Effector CD4-positive, alpha-beta T cell (primary cell): ENCODE data around the gene CMTM4.

ENCODE experiments used
- DNase-seq: peaks from one replicate; pipeline ENCODE4 v3.0.0-alpha.2; 2020
- total RNA-seq: gene quantifications from one replicate; lab custom pipeline; 2026; lab: John Stamatoyannopoulos, UW

Gene CMTM4
- total RNA-seq, result 1.5 reads per million

DNA sequence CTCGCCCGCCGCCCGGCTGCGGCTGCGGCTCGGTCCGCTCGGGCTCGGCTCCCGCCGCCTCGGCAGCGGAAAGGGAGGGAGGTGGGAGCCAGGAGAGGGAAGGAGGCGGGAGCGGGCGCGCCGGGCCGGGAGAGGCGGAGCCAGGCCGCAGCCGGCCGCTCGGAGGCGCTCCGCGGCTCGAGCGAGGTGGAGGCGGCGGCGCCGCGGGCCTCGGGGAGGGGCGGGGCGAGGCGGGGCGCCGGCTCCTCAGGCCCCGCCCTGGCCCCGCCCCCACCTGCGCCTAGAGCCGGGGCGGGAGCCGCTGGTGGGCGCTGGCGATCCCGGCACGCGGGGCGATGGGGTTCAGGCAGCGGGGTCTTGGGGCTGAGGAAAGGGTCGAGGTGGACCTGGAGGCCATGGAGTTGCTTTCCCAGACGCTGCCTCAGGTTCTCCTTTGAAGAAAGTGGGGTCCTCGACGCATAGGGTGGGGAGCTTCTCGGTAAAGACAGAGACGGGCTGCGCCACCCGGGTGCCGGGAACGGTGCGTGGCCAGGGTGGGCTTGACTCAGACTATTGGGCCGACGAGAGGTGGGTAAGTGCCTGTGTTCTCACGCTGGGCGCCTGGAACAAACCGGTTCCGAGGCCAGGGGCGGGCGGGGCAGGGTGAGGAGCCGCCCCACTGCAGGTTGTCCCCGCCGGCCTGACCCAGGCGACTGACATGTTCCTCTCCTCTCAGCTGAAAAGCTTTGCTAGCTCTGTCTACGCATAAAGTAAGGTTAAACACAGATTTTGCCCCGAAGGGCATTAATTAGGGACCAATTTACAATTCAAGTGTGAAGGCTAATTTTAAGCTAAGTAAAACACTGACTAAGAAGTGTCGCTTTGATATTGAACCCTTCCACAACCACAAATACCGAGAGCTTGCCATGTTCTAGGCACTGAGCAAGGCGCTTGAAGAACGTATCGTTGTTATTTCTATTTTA is at the start of gene CMTM4:
Gene CMTM4, minus strand, starts transcription at position 75 of the 962 bp plus-strand sequence. CDS start 218 bp downstream, outside the sequence.
- peak; percentile 68 for DNase-seq

DNA sequence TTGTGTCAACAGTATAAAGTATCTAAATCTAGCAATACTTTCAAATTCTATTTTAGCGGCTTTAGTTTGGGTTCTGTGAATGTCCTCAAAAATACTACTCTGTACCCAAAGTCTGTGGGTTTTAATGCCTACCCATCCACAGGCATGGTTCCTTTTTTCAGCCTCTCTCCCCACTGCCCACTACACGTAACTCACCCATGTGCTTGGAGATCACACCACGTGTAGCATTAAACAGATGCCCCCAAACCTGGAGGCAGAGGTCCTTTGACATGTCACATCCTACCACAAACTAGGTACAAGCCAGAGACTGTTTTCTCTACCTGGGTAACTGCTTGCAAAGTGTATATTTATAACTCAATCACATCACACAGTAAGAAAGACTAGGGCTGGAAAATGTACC is 49.5 kb upstream of the CMTM4 start:
- no peak for DNase-seq

DNA sequence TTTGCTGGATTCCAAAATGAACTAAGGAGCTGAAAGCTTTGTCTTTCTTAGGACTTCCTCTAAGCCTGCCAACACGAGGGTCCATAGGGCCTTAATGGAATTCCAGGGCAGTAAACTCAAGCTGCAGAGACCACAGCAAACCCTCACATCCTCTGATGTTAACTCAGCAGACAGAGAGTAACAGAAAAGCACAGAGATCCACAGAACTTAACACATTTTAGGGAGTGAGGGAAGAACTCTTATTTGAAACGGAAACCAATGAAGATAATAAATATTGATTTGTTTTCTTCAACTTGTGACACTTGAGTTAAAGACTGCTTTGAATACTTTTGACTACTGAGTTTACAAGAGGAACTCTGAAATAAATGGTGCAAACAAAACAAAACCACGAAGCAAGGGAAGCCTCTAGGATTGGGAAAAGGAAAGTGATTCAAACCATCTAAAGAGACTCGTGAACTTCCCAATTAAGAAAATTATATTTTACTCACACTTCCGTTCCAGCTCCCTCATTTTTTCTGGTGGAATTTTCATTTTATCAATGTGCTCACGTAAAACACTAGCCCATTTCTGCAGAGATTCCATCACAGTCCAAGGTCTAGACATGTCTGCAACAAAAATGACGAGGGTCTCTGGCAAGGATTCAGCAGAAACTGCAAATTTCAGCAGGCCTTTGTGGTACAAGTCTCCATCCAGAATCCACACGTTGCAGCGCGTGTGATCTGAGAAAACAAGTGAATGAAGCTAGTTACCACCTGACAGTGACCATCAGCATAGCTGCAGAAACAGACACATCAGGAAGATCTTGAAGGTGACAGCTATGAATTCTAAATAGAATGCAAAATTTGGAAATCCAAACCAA is 45.6 kb upstream of the CMTM4 start:
- DNase-seq, result no peak

DNA sequence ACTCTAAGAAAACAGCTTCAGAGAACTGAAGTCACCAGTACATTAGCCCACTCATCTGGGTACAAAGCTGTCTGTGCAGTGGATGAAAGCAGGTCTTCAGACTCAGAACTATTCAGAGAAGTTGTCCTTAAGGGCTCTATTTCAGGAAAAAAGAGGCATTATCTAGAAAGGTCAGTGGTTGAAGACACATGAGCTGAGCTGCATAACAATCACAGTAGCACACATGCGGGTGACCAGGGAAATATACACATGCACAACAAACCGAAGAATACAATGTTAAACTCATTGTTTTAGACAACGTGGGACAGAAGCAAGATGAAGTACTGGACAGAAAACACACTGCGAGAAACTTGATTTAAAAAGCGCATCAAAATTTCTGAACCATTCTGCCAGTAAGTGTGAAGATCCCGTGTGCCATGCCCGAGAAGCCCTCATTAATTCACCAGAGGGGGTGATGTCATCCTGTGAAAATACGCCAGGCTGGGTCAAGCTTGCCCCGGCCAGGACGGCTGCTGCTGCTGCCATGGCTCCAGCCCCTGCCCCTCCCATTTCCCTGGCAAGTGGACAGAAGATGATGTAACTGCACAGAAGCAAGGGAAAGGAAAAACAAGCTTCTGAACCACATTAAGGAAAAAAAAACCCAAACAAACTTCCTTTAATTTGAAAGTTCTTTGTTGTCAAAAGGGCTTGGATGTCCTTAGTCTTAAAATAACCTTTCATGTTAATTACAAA is 44.8 kb upstream of the CMTM4 start:
- no peak for DNase-seq

DNA sequence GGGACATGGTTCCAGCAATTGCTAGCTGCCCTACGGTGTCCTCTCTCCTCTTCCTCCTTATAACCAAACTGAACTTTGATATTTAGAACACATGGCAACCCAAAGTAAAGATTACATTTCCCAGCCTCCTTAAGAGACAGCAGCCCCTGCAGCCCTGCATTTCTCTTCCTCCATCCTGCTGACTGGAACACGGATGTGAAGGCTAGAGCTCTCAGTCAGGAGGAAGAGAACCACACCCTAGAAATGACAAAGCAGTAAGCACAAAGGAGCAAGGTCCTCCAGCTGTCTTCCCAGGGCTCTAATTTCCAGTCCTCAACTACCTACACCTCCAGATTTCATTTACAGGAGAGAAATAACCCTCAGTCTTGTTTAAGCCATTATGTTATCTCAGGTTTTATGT is 44.0 kb upstream of the CMTM4 start:
- DNase-seq, result no peak

DNA sequence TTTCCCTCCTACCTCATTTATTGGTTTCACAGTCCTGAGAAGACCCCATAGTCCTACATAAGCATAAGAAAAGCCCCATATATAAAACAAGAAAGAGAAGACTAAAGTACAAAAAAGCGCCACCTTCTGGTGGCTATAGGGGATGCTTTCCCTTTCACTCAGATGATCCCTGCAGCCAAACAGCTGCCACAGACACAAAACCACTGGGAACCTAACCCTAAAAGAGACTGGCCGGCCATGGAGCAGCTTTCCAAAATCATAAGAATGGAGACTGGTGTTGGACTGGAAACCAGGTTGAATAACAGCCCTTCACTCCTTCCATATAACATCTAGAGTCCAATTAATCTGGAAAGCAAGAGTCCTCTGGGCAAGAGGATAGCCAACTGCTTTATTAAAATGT is 43.5 kb upstream of the CMTM4 start:
- DNase-seq, result peak; percentile 20

DNA sequence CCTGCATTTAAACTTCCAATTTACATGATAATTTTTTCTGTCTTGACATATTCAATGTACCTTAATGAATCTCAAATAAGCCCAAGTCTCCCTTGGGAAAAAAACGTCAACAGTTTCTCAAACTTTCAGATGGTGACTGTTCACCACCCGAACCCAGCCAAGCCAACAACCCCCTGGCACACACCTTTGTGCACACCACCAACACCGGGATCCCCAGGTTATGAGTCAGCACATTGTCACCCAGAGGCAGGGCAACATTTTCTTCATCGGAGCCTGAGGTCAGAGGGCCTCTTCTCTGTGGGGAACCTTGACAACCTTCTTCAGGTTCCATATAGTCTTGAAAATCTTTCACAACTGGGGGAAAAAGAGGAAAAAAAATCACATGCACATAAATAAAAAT is 39.3 kb upstream of the CMTM4 start:
- DNase-seq, result no peak

DNA sequence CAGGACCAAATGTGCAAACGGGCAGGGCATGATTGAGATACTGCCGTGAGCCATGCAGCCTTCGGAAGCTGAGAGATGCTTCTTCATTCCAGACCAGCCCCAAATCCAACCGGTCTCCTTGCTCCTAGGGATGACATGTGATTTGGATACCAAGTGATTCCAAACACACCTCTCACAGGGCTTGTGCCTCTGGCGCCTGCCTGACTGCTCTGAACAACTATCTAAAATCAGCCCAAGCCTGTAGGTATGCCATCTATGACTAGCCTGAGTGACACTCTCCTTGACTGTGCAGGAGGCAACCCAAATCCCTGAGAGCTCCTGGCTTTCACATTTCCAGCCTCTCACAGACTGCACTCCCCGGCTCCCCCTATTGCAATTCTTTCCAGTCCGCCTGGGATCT is 34.6 kb upstream of the CMTM4 start:
- no peak for DNase-seq

DNA sequence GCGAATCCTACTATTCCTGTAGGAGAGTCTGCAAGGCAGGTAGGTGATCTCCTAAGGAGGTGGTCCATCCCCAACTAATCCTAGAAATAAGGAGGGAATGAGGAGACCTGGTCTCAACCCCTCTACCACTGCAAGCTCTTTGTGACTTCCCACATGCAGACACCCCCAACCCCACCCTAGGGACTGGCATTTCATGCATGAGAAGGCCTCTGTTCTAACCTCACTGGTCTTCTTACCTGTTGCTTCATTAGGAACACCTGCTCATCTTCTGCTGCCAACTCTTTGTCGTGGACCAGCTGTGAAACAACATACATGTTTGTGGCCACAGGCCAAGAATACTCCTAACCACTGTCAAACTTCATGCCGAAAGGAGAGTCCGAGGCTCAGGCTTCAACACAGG is 32.3 kb upstream of the CMTM4 start:
- DNase-seq, result no peak

DNA sequence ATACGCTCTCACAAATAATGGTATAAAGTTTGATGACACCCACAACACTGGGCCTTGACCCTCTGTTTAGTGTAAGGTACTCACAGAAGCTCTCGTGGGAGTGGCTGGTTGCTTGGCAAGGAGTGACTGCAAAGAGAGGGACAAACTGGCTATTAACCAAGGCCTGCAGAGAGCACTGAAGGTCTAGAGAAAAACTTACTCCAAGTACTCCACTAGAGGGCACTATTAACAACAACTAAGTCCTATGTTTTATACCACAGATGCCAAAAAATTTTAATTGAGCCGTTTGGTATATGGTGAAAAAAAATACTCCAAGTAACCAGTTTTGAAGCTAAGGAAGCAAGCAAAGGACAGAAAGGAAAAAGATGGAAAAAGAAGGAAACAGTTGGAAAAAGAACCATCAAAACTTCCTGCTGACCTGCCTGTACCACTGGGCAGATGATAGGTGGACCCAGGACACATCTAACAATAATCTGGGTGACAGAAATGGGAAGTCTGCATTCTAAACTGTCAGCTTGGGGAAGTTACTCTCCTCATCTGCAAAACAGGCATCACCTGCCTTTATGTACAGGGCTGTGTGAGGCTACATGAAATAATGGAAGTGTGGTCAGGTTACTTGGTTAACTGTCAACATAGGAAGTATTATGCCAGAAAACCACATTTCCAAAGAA is 31.7 kb upstream of the CMTM4 start:
- no peak for DNase-seq

DNA sequence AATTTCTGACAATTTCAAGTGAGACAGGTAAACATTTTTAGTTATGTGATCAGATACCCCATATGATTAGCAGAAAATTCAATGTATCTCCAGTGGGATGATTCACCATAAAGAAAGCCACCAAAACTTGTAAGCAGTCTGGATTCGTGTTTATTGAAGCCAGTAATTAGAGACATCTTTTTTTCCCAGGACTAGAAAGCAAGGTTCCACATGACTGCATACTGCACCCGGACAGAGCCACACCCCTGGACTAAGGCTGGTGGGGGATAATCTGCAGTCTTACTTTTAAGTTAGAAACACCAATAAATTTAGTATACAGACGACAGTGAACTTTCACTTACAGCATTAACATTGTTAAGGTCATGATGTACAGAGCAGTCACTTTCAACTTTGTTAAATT is 24.2 kb upstream of the CMTM4 start:
- DNase-seq, result no peak

DNA sequence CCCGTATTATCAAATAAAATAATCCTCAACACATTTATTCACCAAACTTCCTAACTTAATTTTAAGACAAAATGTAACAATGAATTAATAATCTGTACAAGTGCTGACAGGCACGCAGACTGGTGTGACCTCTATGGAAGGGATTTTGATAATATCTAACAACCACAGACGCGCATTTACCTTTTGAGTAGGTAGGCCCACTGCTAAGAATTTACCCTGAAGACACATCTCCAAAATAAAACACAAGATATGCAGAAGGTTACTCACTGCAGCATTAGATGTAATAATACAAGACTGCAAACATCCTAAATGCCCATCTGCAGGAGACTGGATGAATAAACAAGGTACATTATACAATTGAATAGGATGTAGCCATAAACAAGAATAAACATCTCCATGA is 22.7 kb upstream of the CMTM4 start:
- DNase-seq, result no peak

DNA sequence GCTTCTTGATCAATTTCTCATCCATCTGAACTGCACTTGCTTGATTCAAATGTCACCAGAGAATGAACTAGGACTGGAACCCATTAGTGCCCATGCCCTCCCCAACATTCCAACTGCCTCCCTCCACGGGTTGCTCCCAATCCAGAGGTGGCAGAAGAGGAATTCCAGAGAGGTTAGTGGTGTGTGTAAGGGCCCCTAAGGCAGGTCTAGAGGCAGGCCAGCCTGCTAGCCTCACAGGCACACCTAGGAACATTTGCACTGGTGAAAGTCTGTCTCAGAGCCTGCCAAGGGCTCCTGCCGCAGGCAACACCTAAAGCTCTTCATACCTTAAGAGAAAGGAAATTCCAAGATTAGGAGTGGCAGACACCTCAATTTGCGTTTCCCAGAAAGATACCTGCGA is 21.2 kb upstream of the CMTM4 start:
- DNase-seq, result no peak

DNA sequence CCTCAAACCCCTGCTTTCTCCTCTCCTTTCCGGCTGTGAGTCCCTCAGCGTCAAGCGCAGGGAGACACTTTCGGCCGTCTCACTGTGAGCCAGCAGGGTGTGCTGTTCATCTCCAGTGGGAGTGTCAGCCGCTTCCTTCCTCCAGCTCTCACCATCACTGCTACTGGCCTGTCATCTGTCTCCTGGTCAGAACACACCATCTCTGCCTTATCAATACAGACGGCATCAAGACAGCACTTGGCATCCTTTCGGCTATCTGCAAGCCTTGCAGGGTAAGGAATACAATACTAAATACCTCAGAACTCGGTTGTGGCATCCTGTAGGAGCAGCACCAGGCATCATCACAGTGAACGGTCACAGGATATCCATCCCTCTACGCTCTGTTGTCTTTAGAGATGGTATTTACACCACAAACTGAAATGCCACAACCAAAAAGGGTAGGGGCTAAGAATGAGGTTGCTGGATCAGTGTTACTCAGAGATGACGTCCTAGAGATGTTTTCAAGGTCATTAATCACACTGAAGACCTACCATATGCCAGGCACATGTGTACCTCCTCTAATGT is 20.7 kb upstream of the CMTM4 start:
- no peak for DNase-seq

DNA sequence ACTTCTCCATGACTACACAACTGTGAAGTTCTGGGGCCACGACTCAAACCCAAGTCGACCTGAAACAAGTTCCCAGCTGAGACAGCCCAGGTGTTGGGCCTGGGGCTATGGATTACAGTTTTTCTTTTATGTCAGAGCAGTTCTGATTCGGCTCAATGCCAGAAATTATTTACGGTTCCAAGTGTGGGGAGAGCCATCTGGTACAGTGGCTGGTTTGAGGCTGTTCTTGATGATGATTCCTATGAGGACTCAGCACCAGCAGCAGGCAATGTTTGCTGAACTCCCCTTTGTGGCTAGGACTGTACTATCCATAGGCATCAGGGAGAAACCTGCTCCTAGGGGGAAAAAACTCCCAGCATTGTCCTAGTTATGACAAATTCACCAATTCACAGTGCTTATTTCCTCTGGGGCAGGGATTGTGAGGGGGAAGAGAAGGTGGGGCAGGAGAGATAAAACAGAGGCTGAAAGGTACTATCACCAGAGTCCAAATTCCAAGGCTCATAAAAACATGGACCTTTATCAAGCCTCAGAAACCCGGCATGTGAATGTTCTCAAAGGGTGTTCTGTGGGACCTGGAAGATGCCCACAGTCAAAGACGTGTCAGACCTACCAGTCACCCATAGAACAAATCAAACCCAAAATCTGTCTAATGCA is 18.2 kb upstream of the CMTM4 start:
- DNase-seq, result no peak

DNA sequence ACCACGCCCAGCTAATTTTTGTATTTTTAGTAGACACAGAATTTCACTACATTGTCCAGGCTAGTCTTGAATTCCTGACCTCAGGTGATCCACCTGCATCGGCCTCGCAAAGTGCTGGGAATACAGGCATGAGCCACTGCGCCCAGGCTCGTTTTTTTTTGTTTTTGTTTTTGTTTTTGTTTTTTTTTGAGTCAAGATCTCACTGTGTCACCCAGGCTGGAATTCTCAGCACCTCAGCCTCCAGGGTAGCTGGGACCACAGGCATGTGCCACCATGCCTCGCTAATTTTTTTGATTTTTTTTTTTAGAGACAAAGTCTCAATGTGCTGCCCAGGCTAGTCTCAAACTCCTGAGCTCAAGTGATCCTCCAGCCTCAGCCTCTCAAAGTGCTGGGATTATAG is 17.5 kb upstream of the CMTM4 start:
- no peak for DNase-seq

DNA sequence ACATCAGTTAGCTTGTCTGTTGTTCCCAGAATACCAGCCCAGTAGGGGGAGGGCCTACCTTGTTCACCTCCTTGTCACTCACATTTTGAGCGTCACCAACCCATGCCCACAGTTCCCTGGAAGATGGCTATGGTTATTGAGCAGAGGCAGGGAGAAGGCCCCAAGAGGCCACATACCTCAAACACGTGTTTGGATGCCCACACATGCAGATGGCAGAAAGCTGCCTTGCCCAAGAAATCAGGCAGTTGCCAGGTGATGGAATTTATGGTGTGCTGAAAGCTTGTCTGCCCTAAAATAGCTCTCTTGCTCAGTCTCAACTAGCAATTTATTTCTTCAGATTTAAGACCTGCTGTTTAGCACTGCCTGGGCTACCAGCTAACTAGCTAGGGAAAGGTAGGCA is 16.5 kb upstream of the CMTM4 start:
- DNase-seq, result no peak

DNA sequence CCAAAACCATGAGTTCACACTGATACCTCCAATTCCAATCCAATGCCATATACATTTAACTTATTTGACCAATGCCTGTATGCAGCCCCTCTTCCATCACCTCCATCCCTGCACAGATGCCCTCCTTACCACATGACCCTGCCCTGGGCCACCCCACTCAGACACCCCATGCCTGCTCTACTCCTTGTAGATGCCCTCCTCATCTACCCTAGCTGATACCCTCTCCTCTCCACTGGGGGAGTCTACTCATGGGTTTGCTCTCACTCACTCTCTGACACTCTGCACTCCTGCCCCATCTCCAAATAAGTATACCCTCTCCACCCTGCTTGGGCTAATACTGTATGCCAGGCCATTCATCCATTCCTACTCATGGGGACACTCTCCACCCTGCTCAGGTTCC is 16.0 kb upstream of the CMTM4 start:
- DNase-seq, result no peak

DNA sequence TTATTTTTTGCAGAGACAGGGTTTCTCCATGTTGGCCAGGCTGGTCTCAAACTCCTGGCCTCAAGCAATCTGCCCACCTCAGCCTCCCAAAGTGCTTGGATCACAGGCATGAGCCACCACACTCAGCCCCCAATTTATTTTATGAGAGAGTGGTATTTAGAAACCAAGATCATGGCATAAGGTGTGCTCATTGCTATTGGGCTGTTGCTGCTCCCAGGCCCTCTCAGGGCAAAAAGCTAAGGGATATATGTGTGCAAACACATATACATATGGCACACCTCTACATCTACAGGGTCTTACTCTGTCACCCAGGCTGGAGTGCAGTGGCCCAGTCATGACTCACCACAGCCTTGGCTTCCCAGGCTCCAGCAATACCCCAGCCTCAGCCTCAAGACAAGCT is 15.0 kb upstream of the CMTM4 start:
- no peak for DNase-seq

DNA sequence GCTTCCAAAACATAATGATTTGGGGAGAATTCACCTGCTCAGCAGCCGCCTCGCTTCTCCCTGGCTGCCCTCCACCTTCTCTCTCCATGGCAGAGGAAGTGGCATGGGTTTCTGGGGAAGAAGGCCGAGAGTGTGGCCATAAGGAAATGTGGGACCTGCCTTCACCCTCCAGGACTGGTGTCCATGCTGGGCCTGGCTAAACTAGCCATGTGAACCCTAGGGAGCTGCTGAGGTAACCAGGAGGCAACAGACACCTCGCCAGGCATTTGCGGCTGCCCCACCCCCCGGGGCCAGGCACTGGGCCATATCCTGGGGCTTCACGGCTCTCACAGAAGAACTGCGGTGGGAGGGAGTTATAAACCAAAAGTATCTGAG is 9.9 kb upstream of the CMTM4 start:
- no peak for DNase-seq

DNA sequence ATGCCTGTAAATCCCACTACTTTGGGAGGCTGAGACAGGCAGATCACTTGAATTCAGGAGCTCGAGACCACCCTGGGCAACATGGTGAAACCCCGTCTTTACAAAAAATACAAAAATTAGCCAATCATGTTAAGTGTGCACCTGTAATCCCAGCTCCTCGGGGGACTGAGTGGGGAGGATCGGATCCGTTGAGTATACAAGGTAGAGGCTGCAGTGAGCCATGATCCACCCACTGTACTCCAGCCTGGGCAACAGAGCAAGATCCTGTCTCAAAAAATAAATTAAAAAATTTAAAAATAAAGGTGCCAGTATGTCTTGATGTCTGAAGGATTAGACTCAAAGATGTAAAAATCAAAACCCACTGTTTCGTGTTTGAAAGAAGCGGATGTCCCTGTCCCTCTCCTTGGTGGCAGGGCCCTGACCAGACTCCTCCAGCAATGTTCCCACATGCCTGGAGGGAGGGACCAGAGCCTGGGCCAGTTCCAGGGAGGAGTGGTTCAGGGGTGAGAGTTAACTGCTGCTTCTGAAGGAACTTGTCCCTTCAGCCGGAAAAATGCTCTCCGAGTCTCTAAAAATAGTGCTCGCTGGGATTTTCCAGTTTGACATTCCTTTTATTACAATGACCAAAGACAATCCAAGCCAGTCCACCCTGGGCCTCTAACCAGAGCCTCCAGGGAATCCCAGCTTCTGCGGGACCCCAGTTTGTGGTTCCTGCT is 9.4 kb upstream of the CMTM4 start:
- no peak for DNase-seq
